NOMO-1 (cell line): ENCODE measurements around the gene PBX1.

Source experiments
- DNase-seq, 2 experiments: peaks; one replicate each; lab custom pipeline; 2025; ENCODE audit not compliant: unreplicated experiment in 2 of 2; lab: John Stamatoyannopoulos, UW

The PBX1 gene

GRCh38 chr1:164664127-164664526 lies 105.1 kb downstream of the PBX1 start:
- peak in 1 of 2 experiments; percentile 73 for DNase-seq

DNA sequence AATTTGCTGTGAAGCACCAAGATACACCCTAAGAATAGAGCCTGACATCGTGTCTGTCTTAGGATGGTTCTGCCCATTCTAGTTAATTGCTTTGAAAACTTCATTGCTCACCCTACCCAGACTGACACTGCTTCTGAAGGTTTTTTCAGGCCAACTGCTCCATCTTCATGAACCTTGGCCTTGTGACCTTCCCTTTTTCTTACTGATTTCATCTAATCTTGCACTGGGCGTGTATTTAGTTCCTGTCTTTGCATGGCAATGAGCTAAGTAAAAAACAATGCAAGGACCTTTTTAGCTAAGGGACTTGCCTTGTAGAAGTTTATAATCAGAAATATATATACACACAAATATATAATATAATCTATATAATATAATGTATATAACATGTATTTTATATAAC lies 108.0 kb downstream of the PBX1 start:
- DNase-seq: peak in 1 of 2 experiments; percentile 46

- DNase-seq: no peak
Measured at GRCh38 chr1:164667600-164667999, 108.6 kb downstream of the PBX1 start.

- no peak for DNase-seq
Measured at GRCh38 chr1:164668491-164669400, 109.8 kb downstream of the PBX1 start.

- no peak for DNase-seq
Measured at GRCh38 chr1:164670026-164670425, 111.0 kb downstream of the PBX1 start.

GRCh38 chr1:164670786-164671185 lies 111.8 kb downstream of the PBX1 start:
- DNase-seq: no peak

DNA sequence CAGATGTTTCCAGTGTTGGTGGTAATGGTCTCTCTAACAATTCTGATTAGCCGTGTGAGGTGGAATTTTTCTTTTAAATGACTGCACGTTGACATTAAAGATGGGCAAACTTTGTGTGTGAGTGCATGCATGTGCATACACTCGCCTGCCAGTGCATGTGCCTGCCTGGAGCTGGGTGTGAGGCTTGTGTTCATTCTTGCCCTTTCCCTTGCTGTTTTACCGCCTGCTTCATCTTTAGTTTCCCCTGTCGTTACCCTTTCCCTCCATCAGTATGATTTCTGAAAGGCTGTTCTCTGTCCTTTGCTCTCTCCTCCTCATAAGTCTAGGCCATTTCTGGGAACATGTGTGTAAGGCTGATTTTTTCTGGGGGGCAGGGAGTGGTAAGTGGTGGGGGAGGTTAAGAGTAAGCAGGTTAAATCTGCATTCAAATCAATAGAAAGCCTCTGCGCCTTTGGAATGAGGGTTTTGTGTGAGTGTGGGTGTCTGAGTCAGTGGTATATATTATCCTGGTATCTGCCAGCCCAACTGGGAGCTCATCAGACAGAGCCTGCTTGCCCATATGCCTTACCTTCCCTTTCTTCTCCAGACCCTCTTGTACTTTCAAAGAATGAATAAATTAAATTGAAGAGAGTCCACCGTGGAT lies 112.5 kb downstream of the PBX1 start:
- DNase-seq: no peak

GRCh38 chr1:164671966-164672571 lies 113.1 kb downstream of the PBX1 start:
- no peak for DNase-seq

DNA sequence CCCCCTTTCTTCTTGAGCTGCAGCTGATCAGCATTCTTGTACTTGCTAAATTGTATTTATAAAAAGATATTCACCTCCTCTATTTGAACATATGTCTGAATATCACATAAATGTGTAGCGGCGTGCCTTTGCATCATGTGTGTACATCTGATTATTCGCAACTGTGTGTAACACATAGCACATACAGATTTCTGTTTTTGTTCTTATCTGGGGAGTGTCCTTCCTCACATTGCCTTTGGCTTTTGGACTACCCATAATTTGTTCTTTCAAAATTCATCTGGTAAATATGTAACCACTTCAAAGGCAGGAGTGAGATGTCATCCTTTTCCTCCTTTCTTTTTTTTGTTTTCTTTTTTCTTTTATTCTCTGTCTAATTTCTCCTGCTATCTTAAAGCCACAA lies 113.6 kb downstream of the PBX1 start:
- DNase-seq: no peak

DNA sequence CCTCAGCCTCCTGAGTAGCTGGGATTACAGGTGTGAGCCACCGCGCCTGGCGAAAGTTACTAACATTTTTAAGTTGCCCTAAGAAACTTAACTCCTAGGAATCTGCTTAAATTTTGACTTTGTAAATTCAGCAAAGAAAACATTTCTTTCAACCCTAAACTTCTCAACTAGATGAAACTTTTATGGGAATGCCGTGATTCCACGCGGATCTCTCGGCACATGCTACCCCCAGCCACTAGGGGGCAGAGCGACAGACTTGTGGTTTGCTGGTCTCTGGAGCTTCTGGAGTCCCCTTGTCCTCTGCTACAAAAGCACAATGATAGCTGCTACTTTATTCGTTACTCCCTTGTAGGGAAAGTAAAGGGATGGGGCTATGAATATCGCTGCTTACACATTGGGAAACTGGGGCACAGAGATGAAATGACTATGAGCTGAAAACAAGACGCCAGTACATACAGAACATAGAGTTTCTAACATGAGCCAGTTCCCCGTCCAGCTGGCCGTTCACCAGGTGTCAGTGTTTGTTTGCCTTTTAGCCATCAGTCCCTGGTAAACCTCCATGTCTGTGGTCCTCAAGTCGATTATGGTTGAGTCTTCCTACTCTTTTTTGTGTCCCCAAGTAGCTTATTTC lies 114.7 kb downstream of the PBX1 start:
- DNase-seq: no peak

- no peak for DNase-seq
Measured at GRCh38 chr1:164675342-164675904, 116.4 kb downstream of the PBX1 start.

GRCh38 chr1:164678136-164678700 lies 119.2 kb downstream of the PBX1 start:
- DNase-seq: no peak

- DNase-seq: no peak
Measured at GRCh38 chr1:164682570-164682969, 123.6 kb downstream of the PBX1 start.

GRCh38 chr1:164683235-164683634 lies 124.3 kb downstream of the PBX1 start:
- DNase-seq: no peak

- DNase-seq: peak in 1 of 2 experiments; percentile 14
Measured at GRCh38 chr1:164685266-164686035, 126.5 kb downstream of the PBX1 start.

- no peak for DNase-seq
Measured at GRCh38 chr1:164687777-164688176, 128.8 kb downstream of the PBX1 start.

- no peak for DNase-seq
Measured at GRCh38 chr1:164688791-164689190, 129.8 kb downstream of the PBX1 start.

GRCh38 chr1:164689672-164690511 lies 130.9 kb downstream of the PBX1 start:
- no peak for DNase-seq

GRCh38 chr1:164692420-164692819 lies 133.4 kb downstream of the PBX1 start:
- no peak for DNase-seq
